Measurements from ENCODE around the gene SH2D3C. TPM values are rescaled to one million over a fixed set of nuclear protein-coding genes. Genes with fewer than 3 reads are reported as not detected.

SH2D3C gene
- total and polyA plus RNA-seq, 9 of the 15 experiments (the other 6 are each of a cell fraction or from before 2014, with no cell fraction given): 0.03 to 1.2 (median 0.22) TPM; not detected in 1

GRCh38 chr9:127723444-127723843, 55.0 kb downstream of the SH2D3C start (continued):
- TF ChIP-seq ZNF518B (CRISPR knock-in tag; IDR thresholded peaks at IDR 0.05) (no peak), CEBPB (tag; IDR thresholded peaks at IDR 0.05) (no peak), SIN3A (IDR thresholded peaks at IDR 0.05; ENCODE audit: borderline replicate concordance in 2 of 2, control insufficient read depth in 1 of 2, low read depth in 2 of 2, low read length in 2 of 2) (no peak), MAFF (IDR thresholded peaks at IDR 0.05; ENCODE audit: low read length) (no peak)

DNA sequence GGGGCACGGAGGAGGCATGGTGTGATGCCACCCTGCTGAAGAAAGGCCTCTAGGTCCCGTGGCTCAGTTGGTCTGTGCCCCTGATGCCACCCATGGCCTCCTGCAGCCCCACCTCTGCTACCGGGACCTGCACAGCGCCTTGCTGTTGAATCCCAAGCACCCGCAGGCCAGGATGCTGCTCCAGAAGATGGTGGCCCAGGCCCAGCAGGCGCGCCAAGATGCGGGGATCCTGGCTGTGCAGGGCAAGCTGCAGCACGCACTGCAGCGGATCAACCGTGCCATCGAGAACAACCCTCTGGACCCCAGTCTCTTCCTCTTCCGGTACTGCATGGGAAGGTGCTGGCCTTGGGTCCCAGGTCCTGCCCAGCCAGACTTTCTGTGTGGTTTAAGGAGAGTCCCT, 55.5 kb downstream of the SH2D3C start:
- in situ Hi-C loops (cut with MboI): no loop called here
- intact Hi-C loops (cut with micrococcal nuclease): no loop called here
- ChIA-PET CTCF (ENCODE audit: low intra/inter-chr PET ratio) (no interaction called here), POLR2A (interaction anchor here (0.5 kb wide), 1 partner anchor 170 kb away, joined by 3 read pairs; no protein-coding TSS in a partner anchor)
- Histone ChIP-seq H3K36me3 (ENCODE audit: control insufficient read depth, insufficient read depth, low read length) (no peaks in the 10 kb centered on the region), H3K9ac (ENCODE audit: insufficient read depth in 1 of 2, low read depth in 2 of 2, low read length in 2 of 2) (no peak overlapping the region), H3K79me2 (ENCODE audit: control insufficient read depth, insufficient read depth, low read length) (no peaks in the 10 kb centered on the region), H3K4me2 (ENCODE audit: insufficient read depth, low read length) (no peak overlapping the region), H3K27ac (ENCODE audit: extremely low read depth, low read depth, low read length) (no peak overlapping the region), H4K20me1 (replicated peaks; ENCODE audit: control insufficient read depth, insufficient read depth, low read length) (no peaks in the 10 kb centered on the region), H3K9me1 (ENCODE audit: control insufficient read depth, insufficient read depth, low read length) (no peaks in the 10 kb centered on the region), H3K4me3 (no peak overlapping the region), H3K9me3 (replicated peaks; ENCODE audit: control insufficient read depth, insufficient read depth, low read depth, low read length) (no peaks in the 10 kb centered on the region), H3K27me3 (ENCODE audit: control insufficient read depth in 2 of 2, insufficient read depth in 2 of 2, low read length in 2 of 2) (no peaks in the 10 kb centered on the region; a peak in 1 of 5 replicates), H3K4me1 (replicated peaks in 1 of 2; ENCODE audit: control insufficient read depth in 2 of 2, insufficient read depth in 2 of 2, low read length in 2 of 2) (peaks cover 0 to 26% of the 10 kb centered on the region in 2 experiments; a peak in 3 of 5 replicates), H2AFZ (ENCODE audit: low read depth, low read length) (no peak overlapping the region)
- ATAC-seq (no peak), DNase-seq (ENCODE audit: extremely low read depth in 1 of 4, low spot score in 3 of 4) (no peak), FAIRE-seq (no peak)
- TF ChIP-seq SMARCE1 (IDR thresholded peaks at IDR 0.05) (no peak), CHD2 (IDR thresholded peaks at IDR 0.05; ENCODE audit: low read depth, low read length) (no peak), DACH1 (IDR thresholded peaks at IDR 0.05; ENCODE audit: partially characterized antibody) (no peak)
- no TSS peak for BruUV-seq (replicated peaks)
- 55% methylated on average over 12 of the region's 13 CpGs for WGBS (ENCODE audit: insufficient coverage, low coverage, missing lambda C conversion rate)

Measured in K562 (cell line).